GM21576 (cell line): ENCODE measurements around the gene ZNF777.

Experiments used
- ATAC-seq: cut with Tn5 transposase; IDR thresholded peaks from one replicate; pipeline ENCODE4 v1.9.1; 2021; ENCODE audit warnings: mild to moderate bottlenecking, moderate library complexity; ENCODE audit not compliant: unreplicated experiment

The ZNF777 gene

GRCh38 chr7:149477494-149478443 is 16.9 kb upstream of the ZNF777 start:
- ATAC-seq = no peak

- no peak for ATAC-seq
Measured at GRCh38 chr7:149476791-149477190, 15.9 kb upstream of the ZNF777 start.

GRCh38 chr7:149475121-149476045 is 14.5 kb upstream of the ZNF777 start:
- no peak for ATAC-seq

GRCh38 chr7:149474309-149475120 is 13.7 kb upstream of the ZNF777 start:
- no peak for ATAC-seq

GRCh38 chr7:149473251-149473650 is 12.4 kb upstream of the ZNF777 start:
- ATAC-seq = no peak

GRCh38 chr7:149471289-149471953 is 10.6 kb upstream of the ZNF777 start:
- ATAC-seq = no peak

- no peak for ATAC-seq
Measured at GRCh38 chr7:149469806-149470205, 8.9 kb upstream of the ZNF777 start.

- no peak for ATAC-seq
Measured at GRCh38 chr7:149468208-149468607, 7.3 kb upstream of the ZNF777 start.

- ATAC-seq = no peak
Measured at GRCh38 chr7:149467321-149467859, 6.5 kb upstream of the ZNF777 start.

GRCh38 chr7:149466364-149466763 is 5.5 kb upstream of the ZNF777 start:
- ATAC-seq = no peak

GRCh38 chr7:149463500-149464161 is 2.8 kb upstream of the ZNF777 start:
- ATAC-seq = no peak

- ATAC-seq = no peak
Measured at GRCh38 chr7:149462101-149462520, 1.2 kb upstream of the ZNF777 start.

- peak; percentile 24 for ATAC-seq
Measured at GRCh38 chr7:149459540-149460452, 1.1 kb downstream of the ZNF777 start.

GRCh38 chr7:149459201-149459539 is 1.7 kb downstream of the ZNF777 start:
- ATAC-seq = no peak

GRCh38 chr7:149458235-149458634 is 2.6 kb downstream of the ZNF777 start:
- no peak for ATAC-seq

- no peak for ATAC-seq
Measured at GRCh38 chr7:149457766-149458165, 3.1 kb downstream of the ZNF777 start.

- ATAC-seq = no peak
Measured at GRCh38 chr7:149456506-149457421, 4.1 kb downstream of the ZNF777 start.
